ENCODE measurements around the gene ABHD12.

DNA sequence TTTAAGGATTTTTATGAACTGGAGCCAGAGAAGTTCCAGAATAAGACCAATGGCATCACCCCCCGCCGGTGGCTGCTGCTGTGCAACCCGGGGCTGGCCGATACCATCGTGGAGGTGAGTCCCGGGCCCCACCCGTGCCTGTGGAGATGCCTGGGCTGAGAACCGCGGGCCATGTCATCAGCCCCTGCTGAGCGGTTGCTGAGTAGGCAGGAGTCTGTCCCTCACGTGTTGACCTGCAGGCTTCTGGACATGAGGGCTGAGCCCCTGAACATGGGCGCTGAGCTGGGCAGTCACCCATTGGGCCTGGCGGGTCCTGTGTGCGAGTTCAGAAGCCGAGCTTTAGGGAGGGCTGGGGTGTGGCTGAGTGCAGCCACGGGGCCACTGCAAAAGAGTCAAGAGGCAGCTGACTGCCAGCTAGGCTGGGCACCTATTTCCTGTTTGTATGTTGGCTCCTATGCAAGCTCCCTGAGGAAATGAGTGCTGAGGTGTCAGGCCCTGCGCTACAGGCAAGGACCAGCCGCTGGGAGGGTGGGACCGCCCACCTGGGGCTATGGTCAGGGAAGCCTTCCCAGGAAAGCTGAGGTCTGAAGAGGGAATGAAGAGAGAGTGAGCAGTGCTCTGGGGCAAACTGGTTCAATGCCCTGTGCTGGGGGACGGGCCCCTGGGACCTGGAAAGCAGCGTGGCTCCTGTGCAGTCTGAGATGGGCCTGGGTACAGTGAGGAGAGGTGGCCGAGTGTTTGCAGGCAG is 108.4 kb downstream of the ABHD12 start:
- TF ChIP-seq, protein P1, sequence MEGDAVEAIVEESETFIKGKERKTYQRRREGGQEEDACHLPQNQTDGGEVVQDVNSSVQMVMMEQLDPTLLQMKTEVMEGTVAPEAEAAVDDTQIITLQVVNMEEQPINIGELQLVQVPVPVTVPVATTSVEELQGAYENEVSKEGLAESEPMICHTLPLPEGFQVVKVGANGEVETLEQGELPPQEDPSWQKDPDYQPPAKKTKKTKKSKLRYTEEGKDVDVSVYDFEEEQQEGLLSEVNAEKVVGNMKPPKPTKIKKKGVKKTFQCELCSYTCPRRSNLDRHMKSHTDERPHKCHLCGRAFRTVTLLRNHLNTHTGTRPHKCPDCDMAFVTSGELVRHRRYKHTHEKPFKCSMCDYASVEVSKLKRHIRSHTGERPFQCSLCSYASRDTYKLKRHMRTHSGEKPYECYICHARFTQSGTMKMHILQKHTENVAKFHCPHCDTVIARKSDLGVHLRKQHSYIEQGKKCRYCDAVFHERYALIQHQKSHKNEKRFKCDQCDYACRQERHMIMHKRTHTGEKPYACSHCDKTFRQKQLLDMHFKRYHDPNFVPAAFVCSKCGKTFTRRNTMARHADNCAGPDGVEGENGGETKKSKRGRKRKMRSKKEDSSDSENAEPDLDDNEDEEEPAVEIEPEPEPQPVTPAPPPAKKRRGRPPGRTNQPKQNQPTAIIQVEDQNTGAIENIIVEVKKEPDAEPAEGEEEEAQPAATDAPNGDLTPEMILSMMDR (IDR thresholded peaks at IDR 0.05): no peak
- TF ChIP-seq POLR2A (IDR thresholded peaks at IDR 0.05): no peak

Measured in uterus (tissue), 2 donors.